Measurements from ENCODE around the gene SNAI3. TPM values are rescaled to one million over a fixed set of nuclear protein-coding genes. Genes with fewer than 3 reads are reported as not detected.

Gene SNAI3
- total and polyA plus RNA-seq, 4 donors: 1.1 to 3.8 (median 2.9) TPM

DNA sequence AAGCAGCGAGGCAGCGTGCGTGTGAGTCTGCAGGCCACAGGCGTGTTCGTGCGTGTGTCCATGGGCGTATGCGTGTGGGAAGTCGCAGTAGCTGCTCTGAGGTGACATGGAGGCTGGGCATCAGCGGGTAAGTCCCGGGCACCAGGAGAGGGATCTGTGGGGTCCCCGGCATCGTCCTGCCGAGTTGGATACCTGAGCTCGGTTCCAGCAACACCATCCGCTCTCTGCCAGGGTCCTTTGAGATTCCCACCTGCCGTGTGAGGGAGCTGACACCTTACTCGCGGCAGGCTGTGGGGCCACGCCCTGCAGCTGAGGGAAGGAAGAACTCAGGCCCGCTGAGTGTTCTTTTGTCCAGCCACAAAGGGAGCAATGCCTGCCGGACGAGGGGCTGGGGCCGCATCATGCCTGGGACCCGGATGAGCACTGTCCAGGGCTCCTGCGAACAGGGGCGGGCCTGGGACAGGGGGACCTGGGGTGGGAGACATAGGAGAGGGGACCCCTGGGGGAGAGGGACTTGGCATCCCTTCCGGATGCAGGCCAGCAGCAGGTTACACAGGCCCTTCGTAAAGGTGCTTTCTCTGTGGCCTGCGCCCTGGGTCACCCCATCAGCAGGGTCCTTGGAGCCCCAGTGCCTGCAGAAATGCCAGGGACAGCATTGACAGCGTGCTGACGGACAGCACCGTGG, 5.0 kb upstream of the SNAI3 start:
- peaks cover 0 to 24% (median 18%) of the 10 kb centered on the region in 3 donors for H3K27me3 ChIP-seq (ENCODE audit: control insufficient read depth in 3 of 3, insufficient read depth in 3 of 3, low read length in 2 of 3)
- DNase-seq (no peak), ATAC-seq (ENCODE audit: insufficient read depth, low FRiP score) (no peak)
- H3K36me3 ChIP-seq (ENCODE audit: control insufficient read depth in 4 of 4, insufficient read depth in 4 of 4, low read length in 4 of 4): peaks cover 0 to 5% (median 0%) of the 10 kb centered on the region in 4 donors
- WGBS, 2 donors: 83 to 84% methylated on average over 33 of the region's 33 CpGs
- no peaks in the 10 kb centered on the region for H3K9me3 ChIP-seq (ENCODE audit: control insufficient read depth in 4 of 4, insufficient read depth in 3 of 4, low read length in 3 of 4)
- peaks cover 0 to 5% (median 0%) of the 10 kb centered on the region in 5 donors for H3K4me1 ChIP-seq (ENCODE audit: control insufficient read depth in 5 of 5, insufficient read depth in 5 of 5, low read length in 5 of 5)
- H3K9ac ChIP-seq (ENCODE audit: insufficient read depth in 1 of 2, low read length in 2 of 2): no peak overlapping the region
- no peak overlapping the region for H3K4me3 ChIP-seq
- TF ChIP-seq, protein P1, sequence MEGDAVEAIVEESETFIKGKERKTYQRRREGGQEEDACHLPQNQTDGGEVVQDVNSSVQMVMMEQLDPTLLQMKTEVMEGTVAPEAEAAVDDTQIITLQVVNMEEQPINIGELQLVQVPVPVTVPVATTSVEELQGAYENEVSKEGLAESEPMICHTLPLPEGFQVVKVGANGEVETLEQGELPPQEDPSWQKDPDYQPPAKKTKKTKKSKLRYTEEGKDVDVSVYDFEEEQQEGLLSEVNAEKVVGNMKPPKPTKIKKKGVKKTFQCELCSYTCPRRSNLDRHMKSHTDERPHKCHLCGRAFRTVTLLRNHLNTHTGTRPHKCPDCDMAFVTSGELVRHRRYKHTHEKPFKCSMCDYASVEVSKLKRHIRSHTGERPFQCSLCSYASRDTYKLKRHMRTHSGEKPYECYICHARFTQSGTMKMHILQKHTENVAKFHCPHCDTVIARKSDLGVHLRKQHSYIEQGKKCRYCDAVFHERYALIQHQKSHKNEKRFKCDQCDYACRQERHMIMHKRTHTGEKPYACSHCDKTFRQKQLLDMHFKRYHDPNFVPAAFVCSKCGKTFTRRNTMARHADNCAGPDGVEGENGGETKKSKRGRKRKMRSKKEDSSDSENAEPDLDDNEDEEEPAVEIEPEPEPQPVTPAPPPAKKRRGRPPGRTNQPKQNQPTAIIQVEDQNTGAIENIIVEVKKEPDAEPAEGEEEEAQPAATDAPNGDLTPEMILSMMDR (IDR thresholded peaks at IDR 0.05; ENCODE audit: control extremely low read depth, extremely low read depth): no peak
- no peak overlapping the region for H3K27ac ChIP-seq (ENCODE audit: low read depth in 1 of 2, low read length in 1 of 2)

DNA sequence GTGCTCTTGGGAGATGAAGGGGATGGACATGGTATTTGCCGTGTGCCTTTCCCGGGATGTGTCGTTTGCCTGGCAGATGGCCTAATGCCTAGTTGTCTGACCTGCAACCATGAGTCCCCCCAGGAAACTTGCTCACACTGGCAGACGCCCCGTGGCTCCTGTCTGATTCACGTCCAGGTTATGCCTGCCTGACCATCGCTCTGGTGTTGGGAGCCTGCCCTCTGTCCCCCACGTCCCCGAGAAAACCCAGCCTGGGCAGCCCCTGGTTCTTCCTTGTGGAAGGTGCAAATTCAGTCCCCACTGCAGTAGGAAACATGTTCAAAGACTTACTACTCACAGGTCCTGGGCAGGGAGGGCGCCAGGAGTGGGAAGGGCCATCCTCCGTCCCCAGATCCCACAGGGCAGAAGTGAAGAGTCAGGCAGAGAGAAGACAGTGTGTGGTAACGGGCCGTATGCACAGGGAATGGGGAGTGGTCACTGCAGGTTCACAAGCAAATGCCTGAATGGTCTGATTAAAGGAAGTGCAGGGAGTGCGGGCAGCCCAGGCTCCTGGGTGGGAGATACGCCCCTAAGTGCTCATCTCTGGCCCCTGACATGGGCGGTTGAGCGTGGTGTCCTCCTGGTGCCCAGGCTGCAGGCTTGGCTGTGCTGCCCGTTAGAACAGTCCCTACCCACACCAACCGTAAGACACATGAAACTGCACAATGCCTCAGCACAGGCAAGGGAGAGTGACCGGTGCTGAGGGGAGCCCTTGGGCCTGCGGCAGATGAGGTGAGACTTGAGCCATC, 4.2 kb upstream of the SNAI3 start:
- no peak overlapping the region for H3K9ac ChIP-seq (ENCODE audit: insufficient read depth in 1 of 2, low read length in 2 of 2)
- TF ChIP-seq, protein P1 (IDR thresholded peaks at IDR 0.05; ENCODE audit: control extremely low read depth, extremely low read depth): no peak
- 77 to 81% methylated on average over 21 of the region's 21 CpGs for WGBS, 2 donors
- H3K4me3 ChIP-seq: no peak overlapping the region
- DNase-seq (no peak), ATAC-seq (ENCODE audit: insufficient read depth, low FRiP score) (no peak)
- H3K9me3 ChIP-seq (ENCODE audit: control insufficient read depth in 4 of 4, insufficient read depth in 3 of 4, low read length in 3 of 4): no peaks in the 10 kb centered on the region
- peaks cover 0 to 28% (median 24%) of the 10 kb centered on the region in 3 donors for H3K27me3 ChIP-seq (ENCODE audit: control insufficient read depth in 3 of 3, insufficient read depth in 3 of 3, low read length in 2 of 3)
- H3K27ac ChIP-seq (ENCODE audit: low read depth in 1 of 2, low read length in 1 of 2): no peak overlapping the region
- no peaks in the 10 kb centered on the region for H3K36me3 ChIP-seq (ENCODE audit: control insufficient read depth in 4 of 4, insufficient read depth in 4 of 4, low read length in 4 of 4)
- H3K4me1 ChIP-seq (ENCODE audit: control insufficient read depth in 5 of 5, insufficient read depth in 5 of 5, low read length in 5 of 5): peaks cover 0 to 10% (median 0%) of the 10 kb centered on the region in 5 donors

DNA sequence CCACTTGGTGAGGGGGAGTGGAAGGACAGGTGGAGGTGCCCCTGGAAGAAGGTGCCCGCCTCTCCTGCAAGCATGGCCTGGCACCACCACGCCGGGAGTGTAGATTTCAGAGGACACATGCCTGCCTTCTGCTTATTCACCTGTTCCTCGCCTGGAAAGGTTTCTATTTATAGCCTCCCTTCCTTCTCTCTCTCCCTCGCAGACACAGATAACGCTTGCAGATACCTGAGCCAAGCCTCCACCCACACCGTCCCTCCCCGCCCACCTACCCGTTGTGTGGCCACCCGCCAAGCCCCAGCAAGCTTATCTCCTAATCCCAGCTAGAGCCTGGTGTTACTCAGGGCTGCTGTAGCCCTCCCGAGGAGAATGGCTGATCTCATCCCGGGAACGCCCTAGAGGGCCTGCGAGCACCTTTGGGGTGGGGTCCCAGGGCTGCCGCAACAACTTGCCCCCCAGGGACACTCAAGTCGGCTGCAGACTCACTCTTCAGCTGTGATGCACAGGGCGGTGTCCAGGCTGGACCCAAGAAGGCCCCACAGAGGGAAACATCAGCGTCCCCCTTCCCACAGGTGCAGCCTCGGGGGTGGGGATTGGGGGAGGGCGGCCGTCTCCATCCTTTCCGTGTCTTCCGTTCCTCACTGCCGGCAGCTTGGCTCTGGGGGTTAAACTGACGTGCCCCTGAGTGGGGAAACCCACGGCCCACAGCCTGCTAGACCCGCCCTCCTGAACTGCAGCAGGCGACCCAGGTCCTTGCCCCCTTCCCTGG, 1.9 kb upstream of the SNAI3 start:
- peak in 1 of 3 donors; percentile 55 for DNase-seq
- TF ChIP-seq, protein P1 (IDR thresholded peaks at IDR 0.05; ENCODE audit: control extremely low read depth, extremely low read depth): no peak
- Histone ChIP-seq H3K9ac (ENCODE audit: insufficient read depth in 1 of 2, low read length in 2 of 2) (no peak overlapping the region), H3K27me3 (ENCODE audit: control insufficient read depth in 3 of 3, insufficient read depth in 3 of 3, low read length in 2 of 3) (peaks cover 0 to 46% (median 37%) of the 10 kb centered on the region in 3 donors), H3K4me3 (no peak overlapping the region), H3K9me3 (ENCODE audit: control insufficient read depth in 4 of 4, insufficient read depth in 3 of 4, low read length in 3 of 4) (no peaks in the 10 kb centered on the region), H3K4me1 (ENCODE audit: control insufficient read depth in 5 of 5, insufficient read depth in 5 of 5, low read length in 5 of 5) (peaks cover 0 to 10% (median 0%) of the 10 kb centered on the region in 5 donors), H3K36me3 (ENCODE audit: control insufficient read depth in 4 of 4, insufficient read depth in 4 of 4, low read length in 4 of 4) (no peaks in the 10 kb centered on the region), H3K27ac (ENCODE audit: low read depth in 1 of 2, low read length in 1 of 2) (no peak overlapping the region)
- ATAC-seq (ENCODE audit: insufficient read depth, low FRiP score): no peak
- 43 to 49% methylated on average over 24 to 28 of the region's 28 CpGs for WGBS, 2 donors

Measured in lung (tissue), 12 donors.